GM18909 (cell line): Measurements from ENCODE around the gene ATL2.
"Not testable (repeated sequence)": the region's sequence is repeated elsewhere in the genome, so short reads cannot be mapped to it uniquely, and the experiment has no call there.

Source experiments
- ATAC-seq: cut with Tn5 transposase; IDR thresholded peaks from one replicate; pipeline ENCODE4 v1.9.1; 2021; ENCODE audit warnings: mild to moderate bottlenecking; ENCODE audit not compliant: unreplicated experiment, poor library complexity

Gene ATL2

GRCh38 chr2:38394041-38394440 lies 17.0 kb upstream of the ATL2 start:
- no peak for ATAC-seq

DNA sequence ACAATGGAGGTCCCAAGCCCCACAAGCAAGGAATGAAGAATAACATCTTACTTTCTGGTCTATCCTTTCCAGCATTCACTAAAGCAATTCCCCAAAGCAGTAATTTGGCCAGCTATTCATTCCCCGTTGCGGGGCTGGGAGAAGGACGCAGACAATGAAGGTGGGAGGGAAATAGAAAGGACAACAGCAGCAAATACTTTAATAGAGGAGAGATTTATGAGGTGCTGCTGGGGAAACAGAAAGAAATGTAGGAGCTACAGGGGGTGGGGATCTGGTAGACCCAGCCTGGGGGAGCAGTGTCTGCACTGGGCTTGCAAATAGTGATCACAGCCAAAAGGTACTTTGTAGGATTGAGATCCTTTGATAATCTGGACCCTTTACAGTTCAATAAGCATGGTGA lies 13.9 kb upstream of the ATL2 start:
- ATAC-seq = no peak

GRCh38 chr2:38387887-38388286 lies 10.8 kb upstream of the ATL2 start:
- ATAC-seq = no peak

- ATAC-seq = no peak
Observed at GRCh38 chr2:38386821-38387220, 9.7 kb upstream of the ATL2 start.

DNA sequence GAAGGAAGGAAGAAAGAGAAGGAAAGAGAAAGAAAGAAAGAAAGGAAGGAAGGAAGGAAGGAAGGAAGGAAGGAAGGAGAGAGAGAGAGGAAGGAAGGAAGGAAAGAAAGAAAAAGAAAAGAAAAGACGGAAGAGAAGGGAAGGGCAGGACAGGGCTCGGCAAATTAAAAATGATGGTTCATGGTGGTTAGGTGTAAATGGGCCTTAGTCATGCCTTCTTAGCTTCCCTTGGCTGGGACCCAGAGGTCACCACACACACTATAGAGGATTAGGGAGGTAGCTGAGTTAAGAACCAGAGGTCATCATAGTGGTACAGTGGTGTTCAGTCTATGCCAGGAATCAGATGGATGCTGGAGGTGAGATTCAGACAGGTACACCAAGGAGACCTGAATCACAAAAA lies 9.3 kb upstream of the ATL2 start:
- no peak for ATAC-seq

DNA sequence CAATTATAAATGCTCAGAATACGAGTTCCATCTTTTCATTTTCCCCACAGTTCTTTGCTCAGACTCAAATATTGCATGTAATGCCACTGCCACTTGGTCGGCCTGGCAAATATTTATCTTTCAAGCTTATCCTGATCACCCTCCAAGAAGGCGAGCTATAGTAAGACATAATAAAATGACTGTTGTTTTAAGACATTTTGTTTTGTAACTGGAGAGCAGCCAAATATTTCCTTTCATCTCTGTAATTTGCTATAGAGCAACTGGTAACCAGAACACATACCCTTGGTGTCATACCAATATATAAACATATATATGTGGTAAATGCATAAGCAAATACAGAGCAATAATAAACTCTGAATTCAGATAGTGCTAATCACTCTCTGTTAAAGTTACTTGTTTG lies 7.3 kb upstream of the ATL2 start:
- no peak for ATAC-seq

GRCh38 chr2:38383741-38384140 lies 6.7 kb upstream of the ATL2 start:
- not testable (repeated sequence) for ATAC-seq

DNA sequence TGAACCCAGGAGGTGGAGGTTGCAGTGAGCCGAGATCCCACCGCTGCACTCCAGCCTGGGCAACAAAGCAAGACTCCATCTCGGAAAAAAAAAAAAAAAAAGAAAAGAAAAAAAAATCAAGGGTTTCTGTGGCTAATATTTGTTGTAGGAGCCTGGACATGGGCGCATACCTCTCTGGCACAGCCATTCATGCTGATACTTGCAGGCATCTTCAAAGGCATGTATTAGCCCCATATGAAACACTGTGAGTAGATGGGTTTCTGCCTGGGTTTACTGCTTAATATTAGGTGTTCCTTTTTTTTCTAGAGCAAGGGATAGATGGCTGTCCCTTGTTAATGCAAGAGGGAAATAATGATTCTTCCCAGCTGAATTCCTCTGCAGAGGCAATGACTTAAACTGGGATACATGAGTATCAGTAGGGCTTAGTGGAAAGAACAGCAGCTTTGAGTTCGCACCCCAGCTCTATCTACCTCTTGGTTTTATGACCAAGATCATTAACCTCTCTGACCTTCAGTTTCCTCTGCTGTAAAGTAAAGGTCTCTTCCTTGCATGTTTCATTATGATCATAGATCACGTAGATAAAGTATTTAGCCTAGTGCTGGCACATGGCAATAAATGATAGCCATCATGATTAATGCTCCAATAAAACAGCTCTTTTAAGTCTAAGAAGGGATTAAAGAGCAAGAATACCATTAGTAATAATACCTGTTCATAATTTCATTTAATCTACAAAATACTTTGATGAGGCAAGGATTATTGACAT lies 4.5 kb upstream of the ATL2 start:
- no peak for ATAC-seq

DNA sequence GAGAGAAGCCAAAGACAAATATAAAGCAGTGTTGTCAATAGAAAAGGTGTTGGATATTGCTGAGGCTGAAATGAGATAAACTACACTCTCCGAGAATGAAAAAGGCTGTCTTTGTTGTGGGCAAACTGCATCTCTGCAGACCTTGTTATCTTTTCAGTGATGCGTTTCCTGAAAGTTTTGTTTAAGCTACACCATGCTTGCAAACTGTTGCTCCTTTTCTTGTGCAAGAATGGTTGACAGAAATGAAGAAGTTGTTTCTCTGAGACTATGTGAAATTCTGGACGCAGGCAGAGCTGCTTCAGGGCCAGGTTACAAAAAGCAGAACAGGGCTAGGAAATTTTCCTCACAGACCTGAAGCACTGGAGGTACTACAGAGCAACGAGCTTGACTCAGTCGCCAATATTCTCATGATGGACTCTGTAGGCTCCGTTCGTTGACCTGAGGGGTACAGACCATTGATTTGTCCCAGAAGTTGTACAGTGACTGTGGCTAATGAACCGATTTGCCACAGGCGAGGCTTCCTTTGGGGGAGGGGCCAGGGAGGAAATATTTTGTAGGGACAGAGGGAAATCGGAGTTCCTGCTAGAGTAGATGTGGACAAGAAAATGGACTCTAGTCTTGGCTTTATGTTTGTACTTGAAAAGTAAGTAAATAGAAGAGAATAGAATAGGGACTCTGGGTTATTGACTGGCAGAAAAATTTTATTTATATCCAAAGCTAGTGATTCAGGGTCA lies 3.5 kb upstream of the ATL2 start:
- no peak for ATAC-seq

GRCh38 chr2:38376346-38377049 lies 575 bp downstream of the ATL2 start:
- peak; percentile 77 for ATAC-seq

DNA sequence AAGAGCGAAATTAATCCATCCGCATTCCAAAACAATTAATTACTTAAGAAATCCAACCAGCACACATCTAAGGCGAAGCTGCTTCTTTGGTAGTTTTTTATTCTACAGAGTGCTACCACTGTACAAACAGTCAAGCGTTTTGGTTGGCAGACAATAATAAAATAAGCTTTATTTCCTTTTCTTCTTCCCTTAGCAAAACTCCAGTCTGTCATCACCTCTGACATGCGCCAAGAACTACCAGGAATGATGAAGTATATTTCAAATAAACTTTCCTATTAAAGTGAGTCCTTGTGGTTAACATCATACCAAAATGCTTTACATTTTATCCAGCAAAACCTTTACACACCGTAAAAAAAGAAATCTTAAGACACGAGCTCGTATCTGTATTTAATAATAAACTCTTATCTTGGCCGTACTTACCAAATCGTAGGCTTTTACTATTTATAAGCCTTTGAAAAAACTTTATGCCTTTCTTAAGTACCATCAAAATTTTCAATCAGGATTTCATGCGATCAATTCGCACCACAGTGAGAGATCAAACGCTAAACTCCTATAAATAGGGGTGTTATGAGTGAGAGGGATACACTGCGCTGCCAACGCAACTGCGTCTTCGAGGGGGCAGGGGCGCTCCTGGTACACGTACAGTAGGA lies 1.3 kb downstream of the ATL2 start:
- ATAC-seq = no peak

DNA sequence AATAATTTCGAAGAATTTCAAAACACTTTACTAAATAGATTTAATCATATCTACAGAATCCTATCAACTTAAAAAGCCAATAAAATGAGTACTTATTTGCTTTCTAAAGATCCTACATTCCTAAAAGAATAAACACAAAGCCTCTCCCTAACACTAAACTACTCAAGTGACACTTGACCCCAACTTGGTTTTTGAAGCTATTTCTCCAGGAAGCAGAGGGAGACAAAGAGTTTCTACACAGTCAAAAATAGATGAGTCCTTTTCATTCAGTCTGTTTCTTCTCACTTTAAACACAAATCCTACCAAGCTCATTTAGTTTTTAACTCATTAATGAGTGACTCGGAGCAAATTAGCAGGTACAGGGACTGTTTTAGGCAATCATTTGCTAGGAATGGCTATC lies 2.1 kb downstream of the ATL2 start:
- ATAC-seq = no peak

DNA sequence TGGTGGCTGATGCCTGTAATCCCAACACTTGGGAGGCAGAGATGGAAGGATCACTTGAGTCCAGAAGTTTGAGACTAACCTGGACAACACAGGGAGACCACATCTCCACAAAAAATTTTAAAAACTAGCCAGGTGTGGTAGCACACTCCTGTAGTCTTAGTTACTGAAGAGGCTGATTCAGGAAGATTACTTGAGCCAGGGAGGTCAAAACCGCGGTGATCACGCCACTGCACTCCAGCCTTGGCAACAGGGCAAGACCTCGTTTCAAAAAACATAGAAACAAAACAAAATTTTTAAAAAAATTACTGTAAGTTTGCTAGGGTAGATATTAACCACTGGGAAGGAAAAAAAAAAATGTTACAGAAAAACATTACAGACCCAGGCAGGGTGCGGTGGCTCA lies 5.8 kb downstream of the ATL2 start:
- ATAC-seq = no peak

GRCh38 chr2:38370664-38371063 lies 6.4 kb downstream of the ATL2 start:
- ATAC-seq = no peak

GRCh38 chr2:38362232-38362631 lies 14.8 kb downstream of the ATL2 start:
- ATAC-seq = no peak

GRCh38 chr2:38360177-38360576 lies 16.9 kb downstream of the ATL2 start:
- no peak for ATAC-seq

DNA sequence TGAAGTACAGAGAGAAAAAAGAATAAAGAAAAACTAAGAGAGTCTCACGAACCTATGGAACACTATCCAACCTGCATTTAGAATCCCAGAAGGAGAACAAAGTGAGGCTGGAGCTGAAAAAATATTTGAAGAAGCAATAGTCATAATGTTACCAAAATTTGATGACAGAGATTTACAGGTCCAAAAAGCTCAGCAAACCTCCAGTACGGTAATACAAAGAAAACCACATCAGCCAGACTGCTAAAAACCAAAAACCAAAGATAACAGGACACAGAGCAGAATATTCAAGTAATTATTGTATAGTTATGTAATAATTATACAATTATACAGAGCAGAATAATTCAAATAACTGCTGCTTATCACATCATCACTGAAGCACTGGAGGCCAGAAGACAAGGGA lies 23.7 kb downstream of the ATL2 start:
- no peak for ATAC-seq

- ATAC-seq = no peak
Observed at GRCh38 chr2:38352336-38352735, 24.7 kb downstream of the ATL2 start.

GRCh38 chr2:38345323-38346038 lies 31.6 kb downstream of the ATL2 start:
- no peak for ATAC-seq

DNA sequence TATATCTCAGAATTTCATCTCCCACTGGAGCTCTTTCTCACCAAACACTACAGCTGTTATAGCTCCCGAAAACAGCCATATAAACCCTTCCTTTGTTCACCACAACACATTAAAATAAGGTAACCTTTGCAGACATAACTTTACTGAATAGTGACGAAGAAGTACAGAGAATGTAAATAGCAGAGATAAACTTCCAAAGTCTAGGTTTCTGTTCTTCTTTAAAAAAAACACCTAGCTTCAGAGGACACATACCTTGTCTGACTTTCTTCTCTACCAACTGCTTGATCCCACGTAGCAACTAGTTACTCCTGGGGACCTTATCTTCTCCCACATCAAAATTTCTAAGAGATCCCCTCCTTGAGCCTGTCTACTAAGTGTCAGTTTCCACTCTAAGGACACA lies 32.3 kb downstream of the ATL2 start:
- ATAC-seq = no peak
